ENCODE measurements around the gene TEC. TPM values are rescaled to one million over a fixed set of nuclear protein-coding genes. Genes with fewer than 3 reads are reported as not detected.

The TEC gene
- total and polyA plus RNA-seq, 2 experiments from 2014 or later = 2.9 to 3.0 TPM

GRCh38 chr4:48118081-48118480 lies 151.6 kb downstream of the TEC start:
- H4K20me1 ChIP-seq (replicated peaks; ENCODE audit: insufficient read depth) = no peaks in the 10 kb centered on the region
- H3K79me2 ChIP-seq (replicated peaks; ENCODE audit: insufficient read depth) = no peaks in the 10 kb centered on the region
- H3K4me1 Mint-ChIP-seq = peaks cover 14% of the 10 kb centered on the region
- no peaks in the 10 kb centered on the region for H3K36me3 ChIP-seq (ENCODE audit: insufficient read depth)
- H3K4me3 Mint-ChIP-seq = no peak overlapping the region
- no peak overlapping the region for H3K4me2 ChIP-seq
- TF ChIP-seq ZNF114 (CRISPR knock-in tag; IDR thresholded peaks at IDR 0.05) (no peak), NANOG (IDR thresholded peaks at IDR 0.05; ENCODE audit: borderline replicate concordance) (no peak), POLR2AphosphoS5 (IDR thresholded peaks at IDR 0.05; ENCODE audit: low read depth) (no peak), EZH2 (IDR thresholded peaks at IDR 0.05; ENCODE audit: low read depth, unreplicated experiment) (no peak), ZNF331 (CRISPR knock-in tag; IDR thresholded peaks at IDR 0.05; ENCODE audit: low read depth) (no peak), STAT1 (IDR thresholded peaks at IDR 0.05; ENCODE audit: unreplicated experiment) (no peak), CREB1 (CRISPR knock-in tag; IDR thresholded peaks at IDR 0.05; ENCODE audit: low read depth) (no peak), EZH2phosphoT487 (IDR thresholded peaks at IDR 0.05; ENCODE audit: unreplicated experiment) (no peak), REST (IDR thresholded peaks at IDR 0.05; ENCODE audit: unreplicated experiment) (no peak), JUNB (IDR thresholded peaks at IDR 0.05; ENCODE audit: unreplicated experiment) (no peak)
- TF ChIP-seq, protein P1, sequence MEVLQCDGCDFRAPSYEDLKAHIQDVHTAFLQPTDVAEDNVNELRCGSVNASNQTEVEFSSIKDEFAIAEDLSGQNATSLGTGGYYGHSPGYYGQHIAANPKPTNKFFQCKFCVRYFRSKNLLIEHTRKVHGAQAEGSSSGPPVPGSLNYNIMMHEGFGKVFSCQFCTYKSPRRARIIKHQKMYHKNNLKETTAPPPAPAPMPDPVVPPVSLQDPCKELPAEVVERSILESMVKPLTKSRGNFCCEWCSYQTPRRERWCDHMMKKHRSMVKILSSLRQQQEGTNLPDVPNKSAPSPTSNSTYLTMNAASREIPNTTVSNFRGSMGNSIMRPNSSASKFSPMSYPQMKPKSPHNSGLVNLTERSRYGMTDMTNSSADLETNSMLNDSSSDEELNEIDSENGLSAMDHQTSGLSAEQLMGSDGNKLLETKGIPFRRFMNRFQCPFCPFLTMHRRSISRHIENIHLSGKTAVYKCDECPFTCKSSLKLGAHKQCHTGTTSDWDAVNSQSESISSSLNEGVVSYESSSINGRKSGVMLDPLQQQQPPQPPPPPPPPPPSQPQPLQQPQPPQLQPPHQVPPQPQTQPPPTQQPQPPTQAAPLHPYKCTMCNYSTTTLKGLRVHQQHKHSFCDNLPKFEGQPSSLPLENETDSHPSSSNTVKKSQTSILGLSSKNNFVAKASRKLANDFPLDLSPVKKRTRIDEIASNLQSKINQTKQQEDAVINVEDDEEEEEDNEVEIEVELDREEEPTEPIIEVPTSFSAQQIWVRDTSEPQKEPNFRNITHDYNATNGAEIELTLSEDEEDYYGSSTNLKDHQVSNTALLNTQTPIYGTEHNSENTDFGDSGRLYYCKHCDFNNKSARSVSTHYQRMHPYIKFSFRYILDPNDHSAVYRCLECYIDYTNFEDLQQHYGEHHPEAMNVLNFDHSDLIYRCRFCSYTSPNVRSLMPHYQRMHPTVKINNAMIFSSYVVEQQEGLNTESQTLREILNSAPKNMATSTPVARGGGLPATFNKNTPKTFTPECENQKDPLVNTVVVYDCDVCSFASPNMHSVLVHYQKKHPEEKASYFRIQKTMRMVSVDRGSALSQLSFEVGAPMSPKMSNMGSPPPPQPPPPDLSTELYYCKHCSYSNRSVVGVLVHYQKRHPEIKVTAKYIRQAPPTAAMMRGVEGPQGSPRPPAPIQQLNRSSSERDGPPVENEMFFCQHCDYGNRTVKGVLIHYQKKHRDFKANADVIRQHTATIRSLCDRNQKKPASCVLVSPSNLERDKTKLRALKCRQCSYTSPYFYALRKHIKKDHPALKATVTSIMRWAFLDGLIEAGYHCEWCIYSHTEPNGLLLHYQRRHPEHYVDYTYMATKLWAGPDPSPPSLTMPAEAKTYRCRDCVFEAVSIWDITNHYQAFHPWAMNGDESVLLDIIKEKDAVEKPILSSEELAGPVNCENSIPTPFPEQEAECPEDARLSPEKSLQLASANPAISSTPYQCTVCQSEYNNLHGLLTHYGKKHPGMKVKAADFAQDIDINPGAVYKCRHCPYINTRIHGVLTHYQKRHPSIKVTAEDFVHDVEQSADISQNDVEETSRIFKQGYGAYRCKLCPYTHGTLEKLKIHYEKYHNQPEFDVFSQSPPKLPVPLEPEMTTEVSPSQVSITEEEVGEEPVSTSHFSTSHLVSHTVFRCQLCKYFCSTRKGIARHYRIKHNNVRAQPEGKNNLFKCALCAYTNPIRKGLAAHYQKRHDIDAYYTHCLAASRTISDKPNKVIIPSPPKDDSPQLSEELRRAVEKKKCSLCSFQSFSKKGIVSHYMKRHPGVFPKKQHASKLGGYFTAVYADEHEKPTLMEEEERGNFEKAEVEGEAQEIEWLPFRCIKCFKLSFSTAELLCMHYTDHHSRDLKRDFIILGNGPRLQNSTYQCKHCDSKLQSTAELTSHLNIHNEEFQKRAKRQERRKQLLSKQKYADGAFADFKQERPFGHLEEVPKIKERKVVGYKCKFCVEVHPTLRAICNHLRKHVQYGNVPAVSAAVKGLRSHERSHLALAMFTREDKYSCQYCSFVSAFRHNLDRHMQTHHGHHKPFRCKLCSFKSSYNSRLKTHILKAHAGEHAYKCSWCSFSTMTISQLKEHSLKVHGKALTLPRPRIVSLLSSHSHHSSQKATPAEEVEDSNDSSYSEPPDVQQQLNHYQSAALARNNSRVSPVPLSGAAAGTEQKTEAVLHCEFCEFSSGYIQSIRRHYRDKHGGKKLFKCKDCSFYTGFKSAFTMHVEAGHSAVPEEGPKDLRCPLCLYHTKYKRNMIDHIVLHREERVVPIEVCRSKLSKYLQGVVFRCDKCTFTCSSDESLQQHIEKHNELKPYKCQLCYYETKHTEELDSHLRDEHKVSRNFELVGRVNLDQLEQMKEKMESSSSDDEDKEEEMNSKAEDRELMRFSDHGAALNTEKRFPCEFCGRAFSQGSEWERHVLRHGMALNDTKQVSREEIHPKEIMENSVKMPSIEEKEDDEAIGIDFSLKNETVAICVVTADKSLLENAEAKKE (CRISPR knock-in tag; IDR thresholded peaks at IDR 0.05) = no peak
- TF ChIP-seq, protein P2, sequence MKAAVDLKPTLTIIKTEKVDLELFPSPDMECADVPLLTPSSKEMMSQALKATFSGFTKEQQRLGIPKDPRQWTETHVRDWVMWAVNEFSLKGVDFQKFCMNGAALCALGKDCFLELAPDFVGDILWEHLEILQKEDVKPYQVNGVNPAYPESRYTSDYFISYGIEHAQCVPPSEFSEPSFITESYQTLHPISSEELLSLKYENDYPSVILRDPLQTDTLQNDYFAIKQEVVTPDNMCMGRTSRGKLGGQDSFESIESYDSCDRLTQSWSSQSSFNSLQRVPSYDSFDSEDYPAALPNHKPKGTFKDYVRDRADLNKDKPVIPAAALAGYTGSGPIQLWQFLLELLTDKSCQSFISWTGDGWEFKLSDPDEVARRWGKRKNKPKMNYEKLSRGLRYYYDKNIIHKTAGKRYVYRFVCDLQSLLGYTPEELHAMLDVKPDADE (IDR thresholded peaks at IDR 0.05) = no peak
- TF ChIP-seq, protein P3, sequence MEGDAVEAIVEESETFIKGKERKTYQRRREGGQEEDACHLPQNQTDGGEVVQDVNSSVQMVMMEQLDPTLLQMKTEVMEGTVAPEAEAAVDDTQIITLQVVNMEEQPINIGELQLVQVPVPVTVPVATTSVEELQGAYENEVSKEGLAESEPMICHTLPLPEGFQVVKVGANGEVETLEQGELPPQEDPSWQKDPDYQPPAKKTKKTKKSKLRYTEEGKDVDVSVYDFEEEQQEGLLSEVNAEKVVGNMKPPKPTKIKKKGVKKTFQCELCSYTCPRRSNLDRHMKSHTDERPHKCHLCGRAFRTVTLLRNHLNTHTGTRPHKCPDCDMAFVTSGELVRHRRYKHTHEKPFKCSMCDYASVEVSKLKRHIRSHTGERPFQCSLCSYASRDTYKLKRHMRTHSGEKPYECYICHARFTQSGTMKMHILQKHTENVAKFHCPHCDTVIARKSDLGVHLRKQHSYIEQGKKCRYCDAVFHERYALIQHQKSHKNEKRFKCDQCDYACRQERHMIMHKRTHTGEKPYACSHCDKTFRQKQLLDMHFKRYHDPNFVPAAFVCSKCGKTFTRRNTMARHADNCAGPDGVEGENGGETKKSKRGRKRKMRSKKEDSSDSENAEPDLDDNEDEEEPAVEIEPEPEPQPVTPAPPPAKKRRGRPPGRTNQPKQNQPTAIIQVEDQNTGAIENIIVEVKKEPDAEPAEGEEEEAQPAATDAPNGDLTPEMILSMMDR (conservative IDR thresholded peaks at IDR 0.05; ENCODE audit: low read depth in 2 of 2) = no peak
- peaks cover 5% of the 10 kb centered on the region for H3K4me1 ChIP-seq (ENCODE audit: insufficient read depth)
- H3K27ac ChIP-seq (ENCODE audit: low read depth) = no peak overlapping the region
- no peaks in the 10 kb centered on the region for H3F3A ChIP-seq (replicated peaks; ENCODE audit: low read depth)
- no peak for DNase-seq (ENCODE audit: low spot score)
- no peaks in the 10 kb centered on the region for H3K36me3 Mint-ChIP-seq (ENCODE audit: low read depth)
- H3K4me3 ChIP-seq = no peak overlapping the region
- no peaks in the 10 kb centered on the region for H3K9me3 Mint-ChIP-seq
- no peaks in the 10 kb centered on the region for H3K9me2 ChIP-seq (ENCODE audit: insufficient read depth)
- ATAC-seq = no peak
- H3K27me3 Mint-ChIP-seq (ENCODE audit: insufficient read depth, low read depth, poor library complexity) = peaks cover 2% of the 10 kb centered on the region
- H2AFZ ChIP-seq = no peak overlapping the region
- H3K27ac Mint-ChIP-seq = no peak overlapping the region
- no peaks in the 10 kb centered on the region for H3K27me3 ChIP-seq (ENCODE audit: insufficient read depth)
